Measurements from ENCODE around the gene TSSC4.

TSSC4 gene

DNA sequence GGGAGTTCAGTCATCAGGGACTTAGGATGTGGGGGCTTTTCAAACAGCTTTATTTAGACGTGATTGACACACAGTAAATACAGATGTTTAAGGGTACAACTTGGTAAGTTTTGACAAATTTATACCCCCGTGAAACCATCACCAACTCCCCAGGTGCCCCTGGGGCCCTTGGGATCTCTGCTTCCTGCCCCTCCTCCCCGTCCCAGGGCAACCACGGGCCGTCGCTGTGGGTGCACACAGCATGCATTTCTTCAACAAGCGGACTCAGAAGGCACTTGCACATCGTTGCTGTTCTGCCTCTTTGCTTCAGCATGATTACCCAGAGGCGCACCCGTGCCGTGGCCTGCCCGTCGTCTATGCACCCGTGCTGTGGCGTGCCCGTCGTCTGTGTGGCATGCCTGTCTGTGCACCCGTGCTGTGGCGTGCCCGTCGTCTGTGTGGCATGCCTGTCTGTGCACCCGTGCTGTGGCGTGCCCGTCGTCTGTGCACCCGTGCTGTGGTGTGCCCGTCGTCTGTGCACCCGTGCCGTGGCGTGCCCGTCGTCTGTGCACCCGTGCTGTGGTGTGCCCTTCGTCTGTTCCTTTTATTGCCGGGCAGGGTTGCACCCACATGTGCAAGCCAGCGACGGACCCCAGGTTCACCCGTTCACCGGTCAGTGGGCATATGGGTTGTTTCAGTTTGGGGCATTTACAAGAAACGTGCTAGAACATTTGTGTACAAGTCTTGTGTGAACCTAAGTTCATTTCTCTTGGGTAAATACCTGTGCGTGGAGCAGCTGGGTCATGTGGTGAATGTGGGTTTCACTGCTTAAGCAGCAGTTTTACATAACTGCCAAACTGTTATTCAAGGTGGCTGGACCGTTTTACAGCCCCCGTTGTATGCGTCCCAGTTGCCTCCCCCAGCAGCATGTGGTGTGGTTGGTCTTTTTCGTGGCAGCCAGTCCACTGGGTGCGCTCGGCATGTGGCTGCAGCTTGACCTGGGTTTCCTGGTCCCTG, 15.1 kb upstream of the TSSC4 start:
- no peak for DNase-seq (ENCODE audit: low read depth in 1 of 2, low spot score in 1 of 2)

GRCh38 chr11:2386591-2386990, 14.0 kb upstream of the TSSC4 start:
- no peak for DNase-seq (ENCODE audit: low read depth in 1 of 2, low spot score in 1 of 2)

DNA sequence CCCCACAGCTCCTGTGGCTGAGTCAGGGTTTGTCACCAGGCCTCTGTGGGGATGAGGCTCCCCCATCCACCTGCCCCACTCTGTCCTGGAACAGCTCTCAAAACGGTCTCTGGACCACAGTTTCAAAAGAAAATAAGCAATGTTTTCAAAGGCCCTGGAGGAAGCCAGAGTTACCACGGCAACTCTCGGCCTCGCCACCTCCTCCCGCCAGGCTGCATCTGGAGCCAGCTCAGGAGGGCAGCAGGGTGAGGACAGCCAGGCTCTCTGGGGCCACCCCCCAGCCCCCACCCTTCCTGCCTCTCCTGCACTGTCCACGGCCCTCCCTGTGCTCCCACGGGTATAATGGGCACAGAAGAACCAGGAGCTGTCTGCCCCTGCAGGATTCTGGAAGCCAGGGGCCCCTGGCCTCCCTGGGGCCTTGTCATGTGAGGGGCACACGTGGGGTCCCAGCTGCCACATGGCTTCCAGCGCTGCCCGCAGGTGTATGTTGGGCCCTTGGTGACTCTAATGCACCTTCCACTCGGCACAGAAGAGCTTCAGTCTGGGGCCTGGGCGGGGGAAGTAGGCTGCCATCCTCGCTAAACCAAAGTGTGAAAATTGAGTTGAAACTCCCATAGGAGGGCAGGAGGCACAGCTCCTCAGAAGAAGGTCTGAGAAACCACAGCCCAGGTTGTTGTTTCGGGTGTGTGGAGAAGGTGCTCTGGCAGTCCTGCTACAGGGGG, 13.1 kb upstream of the TSSC4 start:
- no peak for DNase-seq (ENCODE audit: low read depth in 1 of 2, low spot score in 1 of 2)

DNA sequence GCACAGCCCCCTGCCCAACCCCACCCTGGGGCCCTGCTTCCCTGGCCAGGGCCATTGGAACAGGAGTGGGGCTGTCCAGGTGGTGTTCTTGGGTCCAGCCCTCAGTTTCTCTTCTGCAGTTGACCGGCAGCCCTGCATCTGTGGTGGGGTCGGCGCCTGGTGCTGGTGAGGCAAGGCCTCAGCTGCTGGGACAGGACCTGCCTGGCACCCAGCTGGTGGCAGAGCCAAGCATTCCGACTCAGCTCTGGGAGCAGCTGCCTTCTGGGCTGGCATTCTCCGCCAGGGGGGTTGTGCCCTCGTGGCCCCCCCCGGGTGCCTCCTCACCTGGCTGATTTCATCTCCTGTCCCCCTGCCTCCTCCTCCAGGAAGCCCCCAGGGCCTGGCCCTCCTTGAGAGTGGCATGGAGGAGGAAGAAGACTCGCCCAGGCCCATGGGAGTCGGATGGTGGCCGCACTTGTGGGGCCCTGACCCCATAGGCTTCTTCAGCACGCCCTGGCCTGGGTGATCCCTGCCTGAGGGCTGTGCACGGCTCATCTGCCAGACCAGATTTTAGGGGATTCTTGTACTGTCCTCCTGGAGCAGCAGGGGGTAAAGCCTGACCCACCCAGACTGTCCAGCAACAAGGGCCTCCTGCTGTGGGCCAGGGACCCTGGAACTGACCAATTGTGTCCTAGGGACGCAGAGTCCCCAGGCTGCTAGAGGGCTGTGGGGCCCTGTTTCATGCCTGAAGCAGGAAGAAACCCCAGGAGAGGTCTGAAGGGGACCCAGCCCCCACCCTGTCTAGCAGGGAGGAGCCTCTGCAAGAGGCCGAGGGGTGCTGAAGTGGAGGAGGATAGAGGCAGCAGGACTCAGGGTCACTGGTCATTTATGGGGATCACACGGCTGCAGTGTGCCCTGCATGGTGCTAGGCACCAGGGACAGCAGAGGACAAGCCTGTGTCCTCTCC, 11.8 kb upstream of the TSSC4 start:
- DNase-seq (ENCODE audit: low read depth in 1 of 2, low spot score in 1 of 2): no peak

GRCh38 chr11:2389377-2390026, 11.0 kb upstream of the TSSC4 start:
- no peak for DNase-seq (ENCODE audit: low read depth in 1 of 2, low spot score in 1 of 2)

DNA sequence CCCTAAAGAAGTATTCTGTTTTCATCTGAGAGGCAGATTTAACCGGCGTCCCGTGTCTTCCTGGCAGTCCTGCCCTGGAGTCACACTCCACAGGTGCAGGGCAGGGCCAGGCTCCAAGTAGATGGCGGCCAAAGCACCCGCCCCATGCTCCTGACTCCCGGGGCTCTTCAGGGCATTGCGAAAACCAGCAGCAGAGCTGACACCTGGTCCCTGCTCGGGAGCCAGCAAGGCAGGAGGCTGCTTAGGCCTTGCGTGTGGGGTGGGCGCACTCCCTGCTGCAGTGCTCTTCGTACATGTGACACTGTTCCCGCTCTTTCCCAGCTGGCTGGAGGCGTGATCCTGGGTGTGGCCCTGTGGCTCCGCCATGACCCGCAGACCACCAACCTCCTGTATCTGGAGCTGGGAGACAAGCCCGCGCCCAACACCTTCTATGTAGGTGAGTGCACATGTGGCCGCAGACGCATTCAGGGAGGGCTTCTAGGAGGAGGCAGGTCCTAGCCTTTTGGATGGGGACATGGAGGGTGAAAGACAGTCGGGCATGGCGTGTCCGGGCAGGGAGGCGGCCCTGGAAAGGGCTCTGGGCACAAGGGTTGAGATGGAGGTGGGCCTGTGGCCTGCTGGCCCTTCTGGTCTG, 10.3 kb upstream of the TSSC4 start:
- no peak for DNase-seq (ENCODE audit: low read depth in 1 of 2, low spot score in 1 of 2)

DNA sequence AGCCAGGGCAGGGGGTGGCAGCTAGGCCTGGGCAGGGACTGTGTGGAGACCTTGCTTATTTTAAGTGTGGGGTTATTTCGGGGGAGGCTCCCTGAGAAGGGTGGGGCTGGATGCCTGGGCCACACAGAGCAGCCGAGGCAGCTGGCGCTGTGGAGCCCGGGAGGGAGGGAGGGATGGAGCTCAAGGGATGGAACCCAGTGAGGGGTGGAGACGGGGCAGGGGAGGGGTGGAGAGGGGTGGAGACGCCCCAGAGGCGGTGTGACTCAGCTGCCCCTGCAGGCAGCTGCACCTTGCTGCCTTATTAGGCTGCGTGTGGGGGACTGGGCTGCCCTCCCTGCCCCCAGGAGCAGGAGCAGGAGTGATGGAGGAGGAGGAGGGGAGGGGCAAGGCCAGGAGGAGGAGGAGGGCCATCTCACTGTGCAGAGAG, 9.8 kb upstream of the TSSC4 start:
- DNase-seq (ENCODE audit: low read depth in 1 of 2, low spot score in 1 of 2): no peak

GRCh38 chr11:2391181-2391975, 9.2 kb upstream of the TSSC4 start:
- DNase-seq (ENCODE audit: low read depth in 1 of 2, low spot score in 1 of 2): no peak

DNA sequence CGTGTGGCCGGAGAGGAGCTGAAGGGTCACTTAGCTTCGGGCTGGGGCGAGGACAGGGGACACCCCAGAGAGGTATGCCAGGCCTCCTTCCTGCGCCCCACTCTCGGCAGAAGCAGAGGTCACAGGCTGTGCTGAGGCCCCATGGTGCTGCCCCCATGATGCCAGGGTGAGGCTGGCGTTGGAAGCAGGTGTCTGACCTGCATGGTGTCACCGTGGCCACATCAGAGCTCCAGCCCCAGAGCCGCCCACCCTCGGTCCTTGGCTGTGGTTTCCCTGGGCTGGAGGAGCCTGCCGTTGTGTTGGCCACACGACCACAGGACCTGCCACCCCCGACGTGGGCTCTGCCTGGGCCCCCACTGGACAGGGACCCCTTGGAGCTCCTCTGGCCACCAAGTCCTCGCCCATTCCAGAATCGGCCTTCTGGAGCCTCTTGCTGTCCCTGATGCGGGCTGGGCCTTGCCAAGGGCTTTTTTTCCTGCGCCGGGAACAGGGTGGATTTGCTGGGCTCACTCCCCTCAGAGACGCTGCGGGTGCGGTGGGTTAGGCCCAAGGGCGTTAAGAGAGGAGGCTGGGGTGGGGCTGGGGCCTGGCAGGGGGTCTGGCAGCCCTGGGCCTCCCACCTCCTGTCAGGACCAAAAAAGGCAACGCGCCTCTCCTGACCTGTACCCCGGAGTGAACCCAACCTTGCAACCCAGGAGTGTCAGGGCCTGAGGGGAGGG, 8.2 kb upstream of the TSSC4 start:
- no peak for DNase-seq (ENCODE audit: low read depth in 1 of 2, low spot score in 1 of 2)

DNA sequence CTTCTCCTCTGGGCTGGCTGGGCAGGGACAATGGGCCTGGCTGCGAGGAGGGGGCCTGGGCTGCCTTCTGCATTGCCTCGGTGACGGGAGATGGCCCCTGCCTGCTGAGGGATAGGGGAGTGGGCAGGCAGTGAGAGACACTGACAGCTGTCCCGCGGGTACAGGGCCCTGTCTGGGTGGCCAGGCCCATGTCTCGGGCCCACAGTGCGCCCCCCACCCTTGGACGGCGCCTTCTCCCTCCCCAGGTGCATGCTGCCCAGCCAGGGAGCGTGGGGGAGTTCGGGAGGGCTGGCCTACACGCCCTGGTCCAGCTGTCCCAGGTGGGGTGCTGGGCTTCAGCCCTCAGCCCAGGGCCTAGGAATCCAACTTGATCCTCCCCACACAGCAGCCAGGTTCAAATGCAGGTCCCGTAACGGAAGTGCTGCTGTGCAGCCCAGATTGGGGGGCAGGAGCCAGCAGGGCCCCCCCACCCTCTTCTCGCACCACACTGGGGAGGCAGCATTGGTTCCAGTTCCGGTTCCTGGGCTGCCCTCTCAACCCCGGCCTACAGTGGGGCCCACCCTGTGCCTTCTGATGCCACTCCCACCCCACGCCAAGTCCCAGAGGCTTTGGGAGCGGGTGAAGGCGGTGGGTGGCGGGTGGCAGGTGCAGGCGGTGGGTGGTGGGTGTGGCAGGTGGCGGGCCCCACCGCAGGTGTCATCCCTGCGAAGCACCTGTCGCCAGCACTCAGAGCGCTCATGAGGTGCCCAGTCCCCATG, 7.3 kb upstream of the TSSC4 start:
- DNase-seq (ENCODE audit: low read depth in 1 of 2, low spot score in 1 of 2): no peak

DNA sequence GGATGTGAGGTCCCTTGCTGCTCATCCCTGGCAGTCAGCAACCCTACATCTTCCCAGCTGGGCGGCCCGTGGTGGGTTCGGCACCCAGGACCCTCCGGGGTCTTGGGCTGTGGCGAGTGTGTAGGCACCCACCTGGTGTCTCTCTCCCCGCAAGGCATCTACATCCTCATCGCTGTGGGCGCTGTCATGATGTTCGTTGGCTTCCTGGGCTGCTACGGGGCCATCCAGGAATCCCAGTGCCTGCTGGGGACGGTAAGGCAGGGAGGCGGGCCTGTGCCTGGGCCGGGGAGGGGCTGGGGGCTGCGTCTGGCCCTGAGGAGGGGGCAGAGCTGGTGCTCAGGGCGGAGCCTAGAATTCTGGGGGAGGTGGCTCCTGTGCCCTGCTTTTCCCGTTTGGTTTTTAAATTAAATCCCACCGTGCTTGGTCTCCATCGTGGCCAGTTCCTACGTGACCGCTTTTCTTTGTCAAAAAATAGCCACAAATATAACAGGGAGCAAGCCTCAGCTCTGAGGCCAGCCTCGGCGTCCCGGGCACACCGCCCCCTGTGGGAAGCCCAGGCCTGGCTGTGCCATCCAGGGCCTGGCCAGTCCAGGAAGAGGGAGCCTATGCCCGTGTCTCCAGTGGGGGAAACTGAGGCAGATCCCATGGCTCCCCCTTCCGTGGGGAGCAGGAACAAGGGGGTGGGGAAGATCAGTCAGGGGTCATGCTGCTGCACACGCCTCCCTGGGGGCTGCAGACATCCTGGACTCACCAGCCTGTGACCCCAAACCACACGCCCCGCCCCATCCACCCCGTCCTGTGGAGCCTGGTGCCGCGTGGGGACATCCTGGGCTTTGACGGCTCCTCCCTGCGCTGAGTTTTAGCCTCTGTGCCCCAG, 6.4 kb upstream of the TSSC4 start:
- DNase-seq (ENCODE audit: low read depth in 1 of 2, low spot score in 1 of 2): no peak

DNA sequence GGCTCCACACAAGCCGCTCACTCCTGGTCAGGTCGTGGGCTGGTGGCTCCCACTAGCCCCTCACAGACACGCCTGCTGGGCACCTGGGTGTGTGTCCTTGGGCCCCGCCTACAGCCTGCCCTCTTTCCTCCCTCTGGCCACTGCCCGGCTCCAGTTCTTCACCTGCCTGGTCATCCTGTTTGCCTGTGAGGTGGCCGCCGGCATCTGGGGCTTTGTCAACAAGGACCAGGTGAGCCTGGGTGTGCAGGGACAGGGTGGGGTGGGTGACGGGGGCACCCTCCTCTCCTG, 5.8 kb upstream of the TSSC4 start:
- DNase-seq (ENCODE audit: low read depth in 1 of 2, low spot score in 1 of 2): no peak

GRCh38 chr11:2395211-2395730, 5.3 kb upstream of the TSSC4 start:
- DNase-seq (ENCODE audit: low read depth in 1 of 2, low spot score in 1 of 2): no peak

DNA sequence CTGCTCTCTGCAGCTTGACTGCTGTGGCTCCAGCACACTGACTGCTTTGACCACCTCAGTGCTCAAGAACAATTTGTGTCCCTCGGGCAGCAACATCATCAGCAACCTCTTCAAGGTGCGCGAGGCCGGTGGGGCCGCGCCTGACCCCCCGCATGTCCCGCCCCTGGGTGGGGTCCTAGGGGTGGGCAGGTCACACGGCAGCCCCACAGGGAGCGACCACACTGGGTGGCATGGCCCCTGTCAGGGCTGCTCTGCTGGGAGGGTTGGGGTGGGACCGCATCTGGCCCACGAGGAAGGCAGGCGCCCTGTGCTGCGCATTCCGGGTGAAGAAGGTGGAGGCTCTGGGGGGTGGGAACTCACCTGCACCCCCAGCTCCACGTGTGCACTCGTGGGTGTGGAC, 4.7 kb upstream of the TSSC4 start:
- DNase-seq (ENCODE audit: low read depth in 1 of 2, low spot score in 1 of 2): no peak

- no peak for DNase-seq (ENCODE audit: low read depth in 1 of 2, low spot score in 1 of 2)
Observed at GRCh38 chr11:2396471-2396870, 4.1 kb upstream of the TSSC4 start.

GRCh38 chr11:2397005-2397404, 3.5 kb upstream of the TSSC4 start:
- no peak for DNase-seq (ENCODE audit: low read depth in 1 of 2, low spot score in 1 of 2)
